Ramos (cell line): ENCODE data around the gene RAPGEF2.
"Not testable (repeated sequence)": the region's sequence is repeated elsewhere in the genome, so short reads cannot be mapped to it uniquely, and the experiment has no call there.

Experiments used
- in situ Hi-C: fragments of 300-500 bp; cut with MboI; formaldehyde crosslinking; loops from one replicate; pipeline ENCODE4 v1.14.3; 2022; ENCODE audit warnings: low sequenced_read_pairs; ENCODE audit not compliant: unreplicated experiment

RAPGEF2 gene

DNA sequence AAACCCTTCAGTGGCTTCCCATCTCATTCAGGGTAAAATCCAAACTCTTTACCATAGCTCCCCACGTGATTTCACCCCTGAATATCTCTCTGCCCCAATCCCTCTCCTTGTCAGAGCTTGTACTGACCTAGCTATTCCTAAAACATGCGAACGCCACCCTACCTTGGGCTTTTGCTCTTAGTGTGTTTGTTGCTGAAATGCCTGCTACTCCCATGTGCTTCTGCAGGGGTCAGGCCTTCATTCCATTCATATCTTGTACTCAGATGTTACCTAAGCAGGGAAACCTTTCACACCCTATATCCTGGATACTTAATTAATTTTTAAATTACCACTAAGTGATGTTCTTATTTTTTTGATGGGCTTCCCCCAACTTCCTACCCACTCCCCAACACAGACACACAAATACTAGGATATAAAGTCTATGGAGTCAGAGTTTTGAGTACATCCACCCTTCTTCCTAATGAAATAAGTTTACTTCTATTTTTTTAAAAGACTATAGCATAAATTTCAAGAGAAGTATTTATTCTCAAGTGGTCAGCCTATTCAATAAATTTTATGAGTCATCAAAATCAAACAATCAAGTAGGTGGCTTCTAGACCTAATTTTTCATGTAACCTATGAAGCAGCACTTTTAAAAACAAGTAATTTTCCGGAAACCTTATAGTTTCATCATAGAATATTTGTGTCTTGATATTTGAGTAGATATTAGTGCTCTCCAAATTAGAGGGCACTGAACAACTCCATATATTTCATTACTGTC, 189.4 kb downstream of the RAPGEF2 start:
- in situ Hi-C loops, result no loop called here

DNA sequence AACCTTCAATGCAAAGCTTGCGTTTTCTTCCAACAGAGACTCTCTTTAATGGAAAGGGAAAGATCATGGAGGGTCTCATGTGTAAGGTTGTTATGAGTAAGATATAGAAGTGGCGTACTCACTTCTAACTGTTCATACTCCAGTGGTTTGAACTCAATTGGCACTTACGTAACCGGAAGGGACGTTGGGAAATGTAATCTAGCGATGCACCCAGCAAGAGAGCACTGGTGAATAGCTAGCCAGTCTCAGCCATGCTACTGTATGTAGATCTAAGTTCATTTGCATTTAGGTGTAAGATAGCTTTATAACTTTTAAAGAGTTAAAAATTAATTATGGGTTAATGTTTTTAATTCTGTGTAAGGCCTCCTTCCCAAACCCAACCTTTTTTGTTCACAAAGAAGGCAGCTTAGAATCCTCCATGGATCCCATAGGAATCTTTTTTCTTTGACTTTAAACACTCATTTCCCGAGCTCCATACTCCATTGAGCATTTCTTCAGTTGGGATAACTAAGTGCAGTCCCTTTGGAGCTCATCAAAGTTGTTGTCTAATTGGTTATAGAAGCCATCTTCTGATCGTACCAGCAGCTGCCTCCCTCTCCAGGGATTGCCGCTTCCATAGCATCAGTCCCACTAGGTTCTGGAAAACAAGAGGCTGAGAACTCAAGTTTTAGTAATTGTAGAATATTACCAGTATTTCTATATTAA, 191.1 kb downstream of the RAPGEF2 start:
- in situ Hi-C loops, result no loop called here

DNA sequence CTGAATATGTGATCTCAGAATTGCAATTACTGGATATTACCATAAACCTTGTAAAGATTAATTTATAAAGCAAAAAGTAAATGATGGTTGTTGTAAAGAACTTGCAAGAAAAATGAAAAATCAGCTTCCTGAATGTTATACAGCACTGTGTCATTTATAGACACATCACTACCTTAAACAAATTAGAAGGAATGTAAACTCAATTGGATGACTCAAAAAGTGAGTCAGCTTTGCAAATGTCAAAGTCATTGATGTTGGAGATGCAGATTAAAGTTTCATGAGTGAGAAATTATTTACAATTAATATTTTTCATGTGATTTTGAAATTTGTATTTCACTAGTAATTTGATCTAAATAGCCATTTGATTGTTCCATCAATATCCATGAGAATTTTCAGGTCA, 193.2 kb downstream of the RAPGEF2 start:
- in situ Hi-C loops, result no loop called here

DNA sequence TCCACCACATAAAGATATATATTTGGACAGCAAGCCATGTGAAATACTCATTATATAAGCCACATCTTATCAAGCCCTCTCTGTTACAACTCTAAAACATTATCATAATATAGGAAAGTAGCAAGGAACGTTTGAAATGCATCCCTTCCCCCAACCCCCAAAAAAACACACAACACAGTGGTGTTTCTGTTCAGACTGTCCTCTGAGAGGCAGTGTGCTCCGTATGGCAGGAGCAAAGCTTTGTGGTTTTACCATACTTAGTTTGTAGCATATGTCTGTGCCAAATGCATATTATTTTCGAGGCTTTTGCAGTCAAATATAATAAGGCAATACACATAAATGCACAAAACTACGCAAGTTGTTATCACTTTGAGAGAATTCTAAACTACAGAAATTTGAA, 194.2 kb downstream of the RAPGEF2 start:
- in situ Hi-C loops, result no loop called here

DNA sequence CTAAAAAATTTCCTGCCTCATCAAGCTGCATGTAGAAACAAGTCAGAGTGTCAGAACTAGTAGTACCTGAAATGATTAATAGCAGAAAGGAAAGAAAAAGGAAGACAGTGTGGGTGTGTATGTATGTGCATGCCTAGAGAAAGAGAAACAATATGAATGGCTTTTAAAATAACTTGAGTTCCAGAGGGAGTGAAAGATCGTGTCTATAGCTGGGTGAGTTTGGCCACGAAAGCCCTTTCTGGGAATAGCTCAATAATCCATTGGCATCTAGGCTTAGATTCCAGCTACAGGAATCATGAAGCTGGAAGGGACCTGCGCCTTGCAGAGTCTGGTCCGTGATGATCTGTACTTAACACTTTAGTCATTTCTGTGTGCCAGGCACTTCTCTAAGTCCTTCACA, 195.6 kb downstream of the RAPGEF2 start:
- in situ Hi-C loops, result no loop called here

DNA sequence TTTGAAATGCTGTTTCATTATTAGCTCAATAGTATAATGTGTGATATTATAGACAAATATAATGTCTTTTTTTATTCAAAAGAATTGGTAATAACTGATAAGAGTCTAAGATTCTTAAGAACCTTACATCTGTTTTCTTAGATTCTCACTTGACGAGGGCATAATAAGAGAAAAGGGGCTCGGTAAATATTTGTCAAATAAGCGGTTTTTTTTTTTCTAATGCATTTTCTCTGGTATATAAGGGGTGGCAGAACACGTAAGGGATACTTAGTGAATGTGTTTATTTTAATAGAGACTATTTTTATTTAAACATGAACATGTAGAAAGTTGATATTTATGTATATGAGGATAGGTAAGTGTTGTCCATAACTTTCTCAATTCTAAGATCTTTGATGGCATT, 200.6 kb downstream of the RAPGEF2 start:
- in situ Hi-C loops, result no loop called here

DNA sequence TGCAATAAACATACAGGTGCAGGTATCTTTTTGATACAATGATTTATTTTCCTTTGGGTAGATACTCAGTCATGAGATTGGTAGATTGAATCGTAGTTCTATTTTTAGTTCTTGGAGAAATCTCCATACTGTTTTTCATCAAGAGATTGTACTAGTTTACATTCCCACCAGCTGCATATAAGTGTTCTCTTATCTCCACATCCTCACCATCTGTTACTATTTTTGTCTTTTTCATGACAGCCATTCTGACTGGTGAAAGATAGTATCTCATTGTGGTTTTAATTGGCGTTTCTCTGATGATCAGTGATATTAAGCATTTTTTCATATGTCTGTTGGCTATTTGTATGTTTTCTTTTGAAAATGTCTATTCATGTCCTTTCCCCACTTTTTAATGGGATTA, 202.2 kb downstream of the RAPGEF2 start:
- in situ Hi-C loops, result no loop called here

DNA sequence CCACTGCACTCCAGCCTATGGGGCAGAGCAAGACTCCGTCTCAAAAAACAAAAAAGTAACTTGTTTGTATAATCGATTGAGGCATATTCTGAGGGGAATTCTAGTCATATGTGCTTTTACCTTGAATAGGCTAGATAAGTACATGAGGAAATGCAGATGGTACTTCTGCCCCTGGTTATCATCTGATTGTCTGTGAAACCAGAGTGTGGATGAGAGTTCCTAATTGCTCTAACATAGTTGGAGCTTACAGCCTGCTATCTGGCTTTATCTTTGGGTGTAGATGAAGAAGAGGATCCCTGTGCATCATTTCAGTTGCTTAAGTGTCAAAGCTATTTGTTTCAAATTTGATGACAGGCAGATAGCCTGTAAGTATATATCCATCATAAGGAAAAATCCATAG, 205.1 kb downstream of the RAPGEF2 start:
- in situ Hi-C loops, result no loop called here

DNA sequence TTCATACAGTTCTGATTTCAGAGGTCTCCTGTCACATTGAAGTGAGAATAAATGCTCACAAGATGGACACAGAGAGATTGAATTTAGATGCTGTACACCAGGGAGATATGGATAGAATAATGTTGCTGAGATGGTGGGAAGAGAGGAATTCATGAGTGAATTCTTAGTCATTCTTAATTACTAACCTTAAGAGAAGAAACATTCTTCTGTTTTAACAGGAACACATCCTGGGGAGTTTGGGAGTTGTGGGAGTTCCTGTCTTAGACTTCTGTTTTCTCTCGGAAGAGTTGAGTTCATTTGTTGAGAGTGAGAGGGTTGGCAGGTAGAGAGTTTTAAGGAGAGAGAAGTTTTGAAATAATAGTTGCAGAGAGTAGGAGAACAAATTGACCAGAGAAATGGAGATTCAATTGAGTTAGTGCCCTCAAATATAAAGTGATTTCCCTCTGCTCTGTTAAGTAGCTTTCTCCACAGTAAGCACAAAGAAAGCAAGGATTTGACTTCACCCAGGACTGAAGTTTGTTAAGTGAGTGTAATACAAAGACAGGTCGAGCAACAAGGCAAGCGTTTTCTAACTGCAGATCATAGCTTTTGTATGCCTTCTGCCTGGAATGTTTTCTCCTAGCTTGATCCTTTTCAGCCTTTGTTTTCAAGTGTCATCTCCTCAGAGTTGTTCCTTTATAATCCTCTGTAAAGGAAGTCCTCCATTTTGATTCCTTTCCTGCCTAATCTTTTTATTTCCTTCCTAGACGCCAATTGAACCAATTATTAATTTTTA, 205.9 kb downstream of the RAPGEF2 start:
- in situ Hi-C loops, result no loop called here

DNA sequence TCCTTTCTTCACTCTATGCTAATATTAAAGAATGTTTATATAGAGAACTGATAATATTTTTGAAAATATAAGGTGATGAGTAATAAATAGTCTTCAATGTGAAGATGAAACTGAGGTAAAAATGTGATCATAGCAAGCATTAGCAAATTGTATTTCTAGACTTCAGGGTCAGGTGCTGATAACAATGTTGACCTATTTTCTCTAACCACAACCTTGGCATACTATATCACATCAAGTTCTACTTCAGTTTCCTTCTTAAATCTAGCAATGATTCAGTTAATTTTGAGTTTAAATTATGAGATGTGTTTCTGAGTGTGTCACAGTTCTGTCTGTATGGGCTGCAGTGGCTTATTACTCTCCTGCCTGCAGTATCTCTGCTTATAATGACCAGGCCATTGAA, 209.4 kb downstream of the RAPGEF2 start:
- in situ Hi-C loops, result no loop called here

DNA sequence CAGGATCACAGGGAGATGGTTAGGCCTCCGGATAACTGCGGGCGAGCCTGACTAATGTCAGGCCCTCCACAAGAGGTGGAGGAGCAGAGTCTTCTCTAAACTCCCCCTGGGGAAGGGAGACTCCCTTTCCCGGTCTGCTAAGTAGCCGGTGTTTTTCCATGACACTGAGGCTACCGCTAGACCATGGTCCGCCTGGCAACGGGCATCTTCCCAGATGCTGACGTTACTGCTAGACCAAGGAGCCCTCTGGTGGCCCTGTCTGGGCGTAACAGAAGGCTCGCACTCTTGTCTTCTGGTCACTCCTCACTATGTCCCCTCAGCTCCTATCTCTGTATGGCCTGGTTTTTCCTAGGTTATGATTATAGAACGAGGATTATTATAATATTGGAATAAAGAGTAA, 213.0 kb downstream of the RAPGEF2 start:
- in situ Hi-C loops, result not testable (repeated sequence)

DNA sequence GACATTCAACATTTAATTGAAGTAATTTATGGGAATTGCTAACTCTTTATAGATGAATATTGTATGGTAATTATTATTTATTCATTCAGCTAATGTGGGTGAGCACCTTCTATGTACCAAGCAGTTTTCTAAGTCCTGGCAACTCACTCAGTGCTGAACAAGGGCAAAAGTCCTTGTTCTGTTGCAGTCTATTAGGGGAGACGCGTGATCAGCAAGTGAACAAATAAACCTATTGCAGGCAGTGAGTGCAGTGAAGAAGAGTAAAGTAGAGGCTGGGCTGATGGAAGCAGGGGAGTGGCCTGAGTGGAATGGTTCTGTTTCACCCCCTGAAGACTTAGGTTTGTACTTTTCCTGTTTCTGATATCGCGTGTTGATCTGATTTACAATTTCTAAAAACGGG, 214.3 kb downstream of the RAPGEF2 start:
- in situ Hi-C loops, result no loop called here

DNA sequence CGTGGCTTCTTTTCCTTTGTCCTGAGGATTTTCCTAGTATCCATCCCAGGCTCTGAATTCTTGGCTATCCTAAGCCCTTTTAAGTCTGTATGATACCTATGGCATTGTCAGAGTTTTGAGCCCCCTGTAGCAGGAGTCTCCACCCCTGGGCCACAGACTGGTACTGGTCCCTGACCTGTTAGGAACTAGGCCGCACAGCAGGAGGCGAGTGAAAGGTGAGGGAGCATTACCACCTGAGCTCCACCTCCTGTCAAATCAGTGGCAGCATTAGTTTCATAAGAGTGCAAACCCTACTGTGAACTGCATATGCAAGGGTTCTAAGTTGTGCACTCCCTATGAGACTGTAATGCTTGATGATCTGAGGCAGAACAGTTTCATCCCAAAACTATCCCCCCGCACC, 216.1 kb downstream of the RAPGEF2 start:
- in situ Hi-C loops, result no loop called here

DNA sequence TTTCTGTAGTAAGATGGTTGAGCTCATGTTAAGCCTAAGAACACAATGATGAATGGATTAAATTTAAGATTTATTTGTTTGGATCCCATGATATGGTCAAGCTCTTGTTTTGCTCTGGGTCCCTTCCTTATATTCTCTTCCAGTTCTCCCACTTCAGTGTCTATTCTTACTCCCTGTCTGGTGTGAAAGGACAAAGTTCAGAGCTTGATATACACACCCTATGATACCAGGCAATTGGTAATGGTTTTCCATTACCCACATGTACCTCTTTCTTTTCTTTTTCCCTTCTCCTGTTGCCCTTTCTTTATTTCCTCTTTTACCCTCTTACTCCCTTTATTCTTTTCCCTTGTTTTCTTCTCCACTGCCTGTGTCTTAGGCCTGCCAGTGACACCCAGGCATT, 223.6 kb downstream of the RAPGEF2 start:
- in situ Hi-C loops, result no loop called here

DNA sequence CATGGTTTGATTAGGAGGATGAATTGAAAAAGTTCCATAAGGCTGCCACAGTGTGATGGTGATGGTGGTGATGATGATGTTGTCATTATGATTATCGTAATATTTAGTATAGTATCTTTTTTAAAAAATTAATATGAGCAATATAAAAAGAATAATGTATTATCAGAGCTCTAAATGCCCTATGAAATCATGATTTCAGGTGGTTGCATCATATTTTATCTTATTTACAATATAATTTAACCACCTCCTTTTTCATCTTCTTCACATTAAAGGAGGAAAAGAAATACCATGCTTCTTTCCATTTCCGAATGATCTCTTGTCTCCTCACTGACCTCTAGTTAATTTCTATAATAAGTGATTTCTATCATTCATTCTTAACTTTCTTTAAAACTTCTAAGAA, 225.9 kb downstream of the RAPGEF2 start:
- in situ Hi-C loops, result no loop called here

DNA sequence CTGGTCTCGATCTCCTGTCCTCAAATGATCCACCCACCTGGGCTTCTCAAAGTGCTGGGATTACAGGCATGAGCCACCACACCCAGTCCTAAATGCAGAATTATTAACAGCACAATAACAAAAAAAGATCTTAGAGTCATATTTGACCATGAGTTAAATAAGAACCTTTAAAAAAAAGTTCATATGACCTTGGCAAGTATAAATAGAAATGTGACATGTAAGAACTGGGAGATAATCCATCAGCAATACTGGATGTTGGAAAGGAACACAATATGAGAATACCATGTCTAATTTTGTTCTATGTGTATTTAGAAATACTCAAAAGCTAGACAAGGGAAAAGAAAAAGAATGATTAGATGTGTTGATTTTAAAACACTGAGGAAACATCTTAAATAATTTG, 231.6 kb downstream of the RAPGEF2 start:
- in situ Hi-C loops, result no loop called here

DNA sequence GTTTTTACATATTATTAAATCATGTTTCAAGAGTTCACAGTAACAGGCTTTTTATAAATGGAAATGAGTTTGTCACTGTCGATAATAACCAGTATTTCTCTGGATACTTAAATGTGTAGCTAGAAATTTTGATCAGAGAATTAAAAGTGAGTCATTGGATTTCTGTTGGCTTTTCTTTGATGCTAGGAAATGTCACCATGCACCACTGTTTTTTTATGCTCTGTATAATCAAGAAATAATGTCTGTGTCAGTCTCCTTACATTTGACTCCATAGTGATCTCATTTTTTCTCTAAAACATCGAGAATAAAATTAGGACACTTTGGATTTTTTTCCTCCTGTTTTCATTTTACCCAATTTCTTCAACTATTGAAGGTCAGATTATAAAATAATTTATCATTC, 234.2 kb downstream of the RAPGEF2 start:
- in situ Hi-C loops, result no loop called here

DNA sequence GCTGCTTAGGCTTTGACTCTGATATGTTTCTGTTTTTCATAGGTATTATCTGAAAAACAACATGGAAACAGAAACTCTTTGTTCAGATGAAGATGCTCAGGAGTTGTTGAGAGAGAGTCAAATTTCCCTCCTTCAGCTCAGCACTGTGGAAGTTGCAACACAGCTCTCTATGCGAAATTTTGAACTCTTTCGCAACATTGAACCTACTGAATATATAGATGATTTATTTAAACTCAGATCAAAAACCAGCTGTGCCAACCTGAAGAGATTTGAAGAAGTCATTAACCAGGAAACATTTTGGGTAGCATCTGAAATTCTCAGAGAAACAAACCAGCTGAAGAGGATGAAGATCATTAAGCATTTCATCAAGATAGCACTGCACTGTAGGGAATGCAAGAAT, 238.6 kb downstream of the RAPGEF2 start:
- in situ Hi-C loops, result no loop called here

DNA sequence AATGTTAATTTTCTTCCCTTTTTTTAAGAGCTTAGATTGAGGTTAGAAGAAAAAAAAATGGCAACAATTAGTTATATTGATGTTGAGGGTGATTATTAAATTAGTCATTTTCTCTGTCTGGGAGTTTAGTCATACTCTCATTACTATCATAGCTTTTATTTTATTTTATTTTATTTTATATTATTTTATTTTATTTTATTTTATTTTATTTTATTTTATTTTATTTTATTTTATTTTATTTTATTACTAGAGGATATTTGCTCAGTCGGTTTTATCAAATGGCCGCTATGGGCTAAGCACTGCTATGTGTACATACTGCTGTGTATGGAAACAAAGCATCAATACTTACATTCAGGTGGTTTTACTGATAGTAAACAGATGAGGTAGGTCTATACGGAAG, 239.5 kb downstream of the RAPGEF2 start:
- in situ Hi-C loops, result no loop called here

DNA sequence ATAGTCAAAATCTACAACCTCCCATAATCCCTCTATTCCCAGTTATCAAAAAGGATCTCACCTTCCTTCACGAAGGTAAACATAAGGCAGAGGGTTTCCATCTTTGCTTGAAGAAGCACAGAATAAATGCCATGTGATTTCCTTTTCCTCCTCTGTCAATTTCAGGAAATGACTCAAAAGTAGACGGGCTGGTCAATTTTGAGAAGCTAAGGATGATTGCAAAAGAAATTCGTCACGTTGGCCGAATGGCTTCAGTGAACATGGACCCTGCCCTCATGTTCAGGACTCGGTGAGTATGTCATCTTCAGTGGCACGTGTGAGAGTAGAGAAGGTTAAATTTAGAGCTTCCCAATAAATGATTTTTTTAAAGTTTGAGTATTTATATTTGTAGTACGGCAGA, 240.2 kb downstream of the RAPGEF2 start:
- in situ Hi-C loops, result no loop called here

DNA sequence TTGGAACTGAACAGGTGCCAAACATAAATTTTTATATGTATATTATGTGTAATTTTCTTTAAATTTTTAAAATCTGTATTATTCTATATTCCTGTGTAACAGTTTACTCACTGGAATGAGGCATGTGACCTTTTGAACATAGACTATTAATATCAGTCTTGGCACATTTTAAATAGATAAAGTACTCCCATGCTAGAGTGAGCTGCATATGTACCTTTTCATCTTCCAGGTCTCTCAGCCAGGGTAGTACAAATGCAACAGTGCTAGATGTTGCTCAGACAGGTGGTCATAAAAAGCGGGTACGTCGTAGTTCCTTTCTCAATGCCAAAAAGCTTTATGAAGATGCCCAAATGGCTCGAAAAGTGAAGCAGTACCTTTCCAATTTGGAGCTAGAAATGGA, 242.0 kb downstream of the RAPGEF2 start:
- in situ Hi-C loops, result no loop called here
